ENCODE measurements around the gene ZDHHC5.

DNA sequence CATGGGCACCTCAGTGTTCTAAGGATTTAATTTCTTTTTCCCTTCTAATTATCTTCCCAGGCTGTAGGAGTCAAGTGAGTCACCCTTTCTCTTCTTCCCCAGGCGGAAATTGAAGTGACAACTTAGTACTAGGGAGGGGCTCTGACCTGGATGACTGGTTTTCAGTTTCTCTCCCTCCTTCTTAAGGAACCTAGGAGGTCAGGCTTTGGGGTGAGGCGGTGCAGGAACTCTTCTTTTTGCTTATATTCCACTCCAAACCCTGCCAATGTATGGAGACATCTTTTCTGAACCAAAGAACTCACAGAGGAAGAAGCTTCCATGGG, 12.6 kb downstream of the ZDHHC5 start:
- TF ChIP-seq, protein P1, sequence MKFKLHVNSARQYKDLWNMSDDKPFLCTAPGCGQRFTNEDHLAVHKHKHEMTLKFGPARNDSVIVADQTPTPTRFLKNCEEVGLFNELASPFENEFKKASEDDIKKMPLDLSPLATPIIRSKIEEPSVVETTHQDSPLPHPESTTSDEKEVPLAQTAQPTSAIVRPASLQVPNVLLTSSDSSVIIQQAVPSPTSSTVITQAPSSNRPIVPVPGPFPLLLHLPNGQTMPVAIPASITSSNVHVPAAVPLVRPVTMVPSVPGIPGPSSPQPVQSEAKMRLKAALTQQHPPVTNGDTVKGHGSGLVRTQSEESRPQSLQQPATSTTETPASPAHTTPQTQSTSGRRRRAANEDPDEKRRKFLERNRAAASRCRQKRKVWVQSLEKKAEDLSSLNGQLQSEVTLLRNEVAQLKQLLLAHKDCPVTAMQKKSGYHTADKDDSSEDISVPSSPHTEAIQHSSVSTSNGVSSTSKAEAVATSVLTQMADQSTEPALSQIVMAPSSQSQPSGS (CRISPR knock-in tag; IDR thresholded peaks at IDR 0.05) = no peak
- TF ChIP-seq NFKBIZ (CRISPR knock-in tag; IDR thresholded peaks at IDR 0.05) = no peak
- TF ChIP-seq, protein P2, sequence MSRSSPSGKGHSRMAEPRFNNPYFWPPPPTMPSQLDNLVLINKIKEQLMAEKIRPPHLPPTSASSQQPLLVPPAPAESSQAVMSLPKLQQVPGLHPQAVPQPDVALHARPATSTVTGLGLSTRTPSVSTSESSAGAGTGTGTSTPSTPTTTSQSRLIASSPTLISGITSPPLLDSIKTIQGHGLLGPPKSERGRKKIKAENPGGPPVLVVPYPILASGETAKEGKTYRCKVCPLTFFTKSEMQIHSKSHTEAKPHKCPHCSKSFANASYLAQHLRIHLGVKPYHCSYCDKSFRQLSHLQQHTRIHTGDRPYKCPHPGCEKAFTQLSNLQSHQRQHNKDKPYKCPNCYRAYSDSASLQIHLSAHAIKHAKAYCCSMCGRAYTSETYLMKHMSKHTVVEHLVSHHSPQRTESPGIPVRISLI (CRISPR knock-in tag; IDR thresholded peaks at IDR 0.05; ENCODE audit: borderline replicate concordance) = no peak
- TF ChIP-seq, protein P3, sequence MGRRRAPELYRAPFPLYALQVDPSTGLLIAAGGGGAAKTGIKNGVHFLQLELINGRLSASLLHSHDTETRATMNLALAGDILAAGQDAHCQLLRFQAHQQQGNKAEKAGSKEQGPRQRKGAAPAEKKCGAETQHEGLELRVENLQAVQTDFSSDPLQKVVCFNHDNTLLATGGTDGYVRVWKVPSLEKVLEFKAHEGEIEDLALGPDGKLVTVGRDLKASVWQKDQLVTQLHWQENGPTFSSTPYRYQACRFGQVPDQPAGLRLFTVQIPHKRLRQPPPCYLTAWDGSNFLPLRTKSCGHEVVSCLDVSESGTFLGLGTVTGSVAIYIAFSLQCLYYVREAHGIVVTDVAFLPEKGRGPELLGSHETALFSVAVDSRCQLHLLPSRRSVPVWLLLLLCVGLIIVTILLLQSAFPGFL (CRISPR knock-in tag; IDR thresholded peaks at IDR 0.05) = no peak
